DMS 273 treated with DMSO at 0.1 percent for 48 hours (cell line): ENCODE results near the gene ZNF385A.
A peak's percentile ranks its signal among the peaks of the same experiment; 100 is the strongest.

Source experiments
- DNase-seq: peaks from one replicate; lab custom pipeline; 2025; lab: John Stamatoyannopoulos, UW

The ZNF385A gene

GRCh38 chr12:54373649-54374561, 10.6 kb downstream of the ZNF385A start:
- DNase-seq = no peak

GRCh38 chr12:54372113-54372806, 12.3 kb downstream of the ZNF385A start:
- no peak for DNase-seq

GRCh38 chr12:54371328-54372112, 13.0 kb downstream of the ZNF385A start:
- DNase-seq = no peak

GRCh38 chr12:54370171-54370730, 14.3 kb downstream of the ZNF385A start:
- peak; percentile 38 for DNase-seq

- DNase-seq = no peak
Measured at GRCh38 chr12:54369597-54370131, 14.9 kb downstream of the ZNF385A start.

- DNase-seq = peak; percentile 54
Measured at GRCh38 chr12:54368709-54369596, 15.6 kb downstream of the ZNF385A start.

GRCh38 chr12:54368025-54368708, 16.4 kb downstream of the ZNF385A start:
- no peak for DNase-seq

- DNase-seq = no peak
Measured at GRCh38 chr12:54364413-54364812, 20.1 kb downstream of the ZNF385A start, which contains the start of gene GPR84. TSS of gene GPR84 (minus strand) at chr12:54364486. CDS start at chr12:54363851, 635 bp downstream.

- no peak for DNase-seq
Measured at GRCh38 chr12:54363618-54364017, 20.9 kb downstream of the ZNF385A start.

- no peak for DNase-seq
Measured at GRCh38 chr12:54363047-54363446, 21.5 kb downstream of the ZNF385A start.

GRCh38 chr12:54360717-54361456, 23.6 kb downstream of the ZNF385A start:
- no peak for DNase-seq

- DNase-seq = no peak
Measured at GRCh38 chr12:54359762-54360351, 24.7 kb downstream of the ZNF385A start.

- DNase-seq = peak; percentile 98
Measured at GRCh38 chr12:54358945-54359761, 25.4 kb downstream of the ZNF385A start.

GRCh38 chr12:54358191-54358944, 26.2 kb downstream of the ZNF385A start:
- no peak for DNase-seq

- DNase-seq = no peak
Measured at GRCh38 chr12:54357506-54358190, 26.9 kb downstream of the ZNF385A start.

- DNase-seq = no peak
Measured at GRCh38 chr12:54356951-54357356, 27.6 kb downstream of the ZNF385A start.

- no peak for DNase-seq
Measured at GRCh38 chr12:54356228-54356627, 28.3 kb downstream of the ZNF385A start.
